GM18502 (cell line): Measurements from ENCODE around the gene BIN1.

Experiments
- ATAC-seq: cut with Tn5 transposase; IDR thresholded peaks from one replicate; pipeline ENCODE4 v1.9.1; 2021; ENCODE audit warnings: mild to moderate bottlenecking; ENCODE audit not compliant: unreplicated experiment, poor library complexity

Gene BIN1, protein sequence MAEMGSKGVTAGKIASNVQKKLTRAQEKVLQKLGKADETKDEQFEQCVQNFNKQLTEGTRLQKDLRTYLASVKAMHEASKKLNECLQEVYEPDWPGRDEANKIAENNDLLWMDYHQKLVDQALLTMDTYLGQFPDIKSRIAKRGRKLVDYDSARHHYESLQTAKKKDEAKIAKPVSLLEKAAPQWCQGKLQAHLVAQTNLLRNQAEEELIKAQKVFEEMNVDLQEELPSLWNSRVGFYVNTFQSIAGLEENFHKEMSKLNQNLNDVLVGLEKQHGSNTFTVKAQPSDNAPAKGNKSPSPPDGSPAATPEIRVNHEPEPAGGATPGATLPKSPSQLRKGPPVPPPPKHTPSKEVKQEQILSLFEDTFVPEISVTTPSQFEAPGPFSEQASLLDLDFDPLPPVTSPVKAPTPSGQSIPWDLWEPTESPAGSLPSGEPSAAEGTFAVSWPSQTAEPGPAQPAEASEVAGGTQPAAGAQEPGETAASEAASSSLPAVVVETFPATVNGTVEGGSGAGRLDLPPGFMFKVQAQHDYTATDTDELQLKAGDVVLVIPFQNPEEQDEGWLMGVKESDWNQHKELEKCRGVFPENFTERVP

DNA sequence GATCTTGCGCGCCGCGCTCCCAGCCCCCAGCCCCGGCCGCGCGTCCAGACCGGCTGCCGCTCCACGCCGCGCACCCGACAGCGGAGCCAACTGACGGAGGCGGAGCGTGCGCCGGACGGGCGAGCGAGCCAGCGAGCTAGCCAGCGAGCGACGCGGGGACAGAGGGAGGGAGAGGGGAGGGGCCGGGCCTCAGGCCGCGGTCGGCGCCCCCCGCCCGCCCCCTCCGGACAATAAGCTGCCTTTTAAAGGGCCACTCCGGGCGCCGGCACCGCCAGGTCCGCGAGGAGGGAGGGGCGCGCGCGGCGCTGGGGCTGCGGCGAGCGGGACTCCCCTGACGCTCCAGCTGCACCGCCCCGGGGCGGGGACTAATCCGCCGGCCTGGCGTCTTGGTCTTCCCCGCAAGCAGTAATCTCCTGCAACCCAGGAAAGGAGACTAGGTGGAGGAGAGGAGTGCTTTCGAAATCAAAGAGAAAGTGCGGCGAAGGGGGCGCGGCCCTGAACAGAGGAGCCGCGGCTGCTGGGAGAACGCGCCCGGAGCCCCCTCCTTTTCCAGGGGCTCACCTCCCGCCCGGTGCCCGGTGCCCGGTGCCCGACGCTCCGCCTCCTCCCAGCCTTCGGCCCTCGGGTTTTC, at the start of gene BIN1:
Gene BIN1, minus strand, starts transcription at position 164 of the 631 bp plus-strand sequence. CDS start 211 bp downstream, outside the sequence.
- ATAC-seq, result peak; percentile 91

- ATAC-seq, result no peak
Observed at GRCh38 chr2:127155947-127156346, 49.0 kb upstream of the BIN1 start.

DNA sequence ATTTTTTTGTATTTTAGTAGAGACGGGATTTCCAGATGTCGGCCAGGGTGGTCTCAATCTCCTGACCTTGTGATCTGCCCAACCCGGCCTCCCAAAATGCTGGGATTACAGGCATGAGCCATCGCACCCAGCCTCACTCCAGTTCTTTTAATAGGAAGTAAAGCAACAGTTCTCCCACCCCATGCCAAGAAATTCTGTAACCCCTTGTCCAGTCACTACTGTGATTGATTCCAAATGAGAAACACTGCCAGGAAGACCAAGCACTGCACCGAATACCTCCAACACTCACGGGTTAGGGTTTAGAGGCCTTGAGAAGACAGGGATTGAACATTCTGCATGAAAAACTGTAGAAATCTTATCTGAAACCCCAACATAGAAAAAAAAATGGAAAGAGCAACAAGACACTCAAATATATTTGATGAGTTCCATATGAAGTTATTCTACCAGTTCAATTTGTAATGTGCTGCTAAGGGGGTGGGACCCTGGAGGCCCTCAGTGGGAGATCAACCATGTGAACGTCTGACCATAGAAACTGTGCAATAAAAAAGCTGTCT, 48.2 kb upstream of the BIN1 start:
- no peak for ATAC-seq

GRCh38 chr2:127154396-127154795, 47.4 kb upstream of the BIN1 start:
- ATAC-seq, result no peak

- ATAC-seq, result no peak
Observed at GRCh38 chr2:127153691-127154158, 46.8 kb upstream of the BIN1 start.

DNA sequence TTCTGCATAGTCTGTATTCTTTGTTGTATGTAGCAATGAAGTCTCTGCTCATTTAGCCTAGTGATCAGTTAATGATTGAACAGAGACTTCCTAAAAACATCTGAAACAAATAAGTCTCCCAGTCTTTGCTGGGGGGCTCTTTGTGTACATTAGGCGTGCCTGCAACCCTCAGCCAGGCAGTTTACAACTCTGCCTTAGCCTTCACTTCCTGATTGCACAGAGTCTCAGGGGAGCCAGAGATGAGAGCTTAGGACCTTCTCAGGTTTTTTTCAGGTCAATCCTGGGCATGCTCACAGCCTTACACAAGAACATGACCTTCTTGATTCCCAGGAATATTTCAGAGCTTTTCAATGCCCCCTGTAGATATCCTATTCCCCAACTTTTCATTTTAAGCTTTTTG, 44.0 kb upstream of the BIN1 start:
- no peak for ATAC-seq

DNA sequence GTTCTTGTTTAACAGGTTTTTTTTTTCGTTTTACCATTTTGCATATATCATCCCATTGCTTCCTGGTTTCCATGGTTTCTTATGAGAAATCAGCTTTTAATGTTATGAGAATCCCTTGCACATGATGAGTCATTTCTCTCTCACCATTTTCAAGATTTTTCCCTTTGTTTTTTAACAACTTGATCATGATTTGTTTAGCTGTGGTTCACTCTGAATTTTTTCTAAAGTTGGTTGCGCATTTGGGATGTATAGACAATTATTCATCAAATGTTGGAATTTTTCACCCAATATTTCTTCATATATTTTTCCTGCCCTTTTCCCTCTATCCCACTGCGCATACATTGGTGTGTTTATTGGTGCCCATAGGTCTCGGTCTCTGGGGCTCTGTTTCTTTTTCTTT, 42.4 kb upstream of the BIN1 start:
- ATAC-seq, result no peak

GRCh38 chr2:127146820-127147502, 40.0 kb upstream of the BIN1 start:
- no peak for ATAC-seq

- no peak for ATAC-seq
Observed at GRCh38 chr2:127146071-127146725, 39.2 kb upstream of the BIN1 start.

DNA sequence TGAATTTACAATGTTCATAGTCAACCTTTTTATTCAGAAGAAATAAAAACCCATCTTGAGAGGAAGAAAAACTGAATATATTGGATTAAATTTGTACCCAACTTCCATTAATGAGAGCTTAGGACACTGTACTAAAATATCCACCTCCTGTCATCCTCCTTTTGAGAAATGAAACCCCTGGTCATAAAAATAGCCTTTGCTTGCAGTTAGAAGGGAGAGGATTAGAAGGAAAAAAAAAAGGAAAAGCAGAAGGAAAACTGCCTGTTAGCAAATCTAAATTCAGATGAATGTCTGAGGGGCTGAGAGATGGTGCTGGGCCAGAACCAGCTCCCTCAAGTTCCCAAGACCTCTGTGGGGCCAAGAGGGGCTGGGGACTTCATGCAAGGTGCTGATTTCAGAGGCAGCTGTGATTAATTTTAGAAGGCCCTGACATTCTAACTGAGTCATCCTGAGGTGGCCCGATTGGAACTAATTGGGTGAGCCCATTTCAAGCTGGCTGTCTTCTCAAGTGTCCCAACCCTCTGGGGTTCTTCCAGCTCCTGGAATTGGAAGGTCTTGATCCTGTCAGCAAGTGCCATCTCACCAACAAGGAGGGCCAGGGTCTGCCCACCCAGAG, 38.4 kb upstream of the BIN1 start:
- ATAC-seq, result no peak

DNA sequence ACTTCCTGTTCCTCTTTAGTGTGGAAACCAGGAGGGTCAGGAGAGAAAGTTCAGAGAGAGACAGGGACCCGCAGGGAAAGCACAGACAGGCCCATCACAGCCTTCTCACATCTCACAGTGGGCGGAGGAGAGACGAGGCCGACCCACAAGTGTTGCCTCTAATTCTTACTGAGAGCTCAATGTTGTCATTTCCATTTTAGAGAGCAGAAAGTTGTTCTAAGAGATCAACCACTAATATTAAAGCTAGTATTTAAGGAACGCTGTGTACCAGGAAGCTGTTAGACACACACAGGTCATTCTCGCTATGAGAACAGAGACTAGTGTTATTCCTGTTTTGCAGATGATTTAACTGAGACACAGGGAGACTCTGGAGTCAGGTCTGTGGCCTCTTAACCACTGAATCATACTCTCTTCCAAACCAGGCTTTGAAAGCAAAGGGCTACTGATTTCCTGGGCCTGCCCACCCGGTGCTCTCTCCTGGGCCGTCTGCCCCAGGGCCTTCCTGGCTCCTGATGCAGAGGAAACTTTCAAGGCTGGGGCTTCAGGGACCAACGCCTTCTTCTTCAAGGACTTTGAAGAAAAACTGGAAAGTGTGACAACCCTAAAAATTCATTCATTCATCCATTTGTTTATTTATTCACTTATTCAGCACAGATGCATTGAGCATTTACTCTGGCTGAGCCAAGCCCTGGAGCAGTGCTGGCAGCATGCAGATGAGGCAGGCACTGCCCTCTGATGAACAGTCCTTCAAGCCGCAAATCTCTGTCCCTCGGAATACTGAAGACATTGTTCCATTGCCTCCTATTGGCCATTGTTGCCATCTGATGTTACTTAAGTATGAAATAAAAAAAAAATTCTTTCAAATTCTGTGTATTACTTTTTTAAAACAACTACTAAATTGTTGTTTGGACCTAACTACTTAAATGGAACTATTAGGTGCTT, 37.2 kb upstream of the BIN1 start:
- no peak for ATAC-seq

DNA sequence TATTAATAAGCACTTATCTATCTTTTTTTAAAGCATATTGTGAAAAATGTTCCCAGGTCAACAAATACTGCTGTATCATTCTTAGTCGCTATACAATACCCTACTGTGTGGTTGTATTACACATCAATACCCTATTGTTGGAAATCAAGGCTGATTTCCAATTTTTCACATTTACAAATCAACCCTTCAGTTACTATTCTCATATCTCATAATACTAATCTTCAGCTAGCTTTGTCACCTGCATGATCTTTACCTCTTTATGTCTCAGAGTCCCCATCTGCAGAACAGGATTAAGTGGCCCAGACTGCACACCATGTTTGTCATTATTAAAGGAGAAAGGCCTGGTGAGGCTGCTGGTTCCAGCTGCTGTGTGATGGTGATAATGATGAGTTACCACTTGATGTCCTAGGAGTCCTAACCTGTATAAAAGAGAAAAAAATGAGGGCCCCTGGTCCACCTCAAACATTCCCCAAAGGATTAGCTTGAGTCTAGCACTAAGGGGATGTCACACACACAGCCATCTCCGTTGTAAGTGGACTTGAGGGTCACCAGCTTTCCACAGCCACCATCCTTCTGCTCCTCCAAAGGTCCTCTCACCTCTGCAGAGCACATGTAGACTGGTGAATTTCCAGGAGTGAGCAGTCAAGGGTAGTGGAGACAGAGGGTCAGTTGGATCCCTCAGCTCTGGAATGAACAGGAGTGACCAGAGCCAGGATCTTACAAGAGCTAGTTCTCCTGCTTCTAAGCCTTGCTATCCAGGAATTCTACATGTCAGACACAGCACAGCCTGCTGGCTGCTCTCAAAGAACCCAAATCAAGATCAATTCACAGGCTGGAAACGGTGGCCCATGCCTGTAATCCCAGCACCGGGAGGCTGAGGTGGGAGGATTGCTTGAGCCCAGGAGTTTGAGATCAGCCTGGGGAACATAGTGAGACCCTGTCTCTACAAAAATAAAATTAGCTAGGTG, 36.0 kb upstream of the BIN1 start:
- no peak for ATAC-seq

DNA sequence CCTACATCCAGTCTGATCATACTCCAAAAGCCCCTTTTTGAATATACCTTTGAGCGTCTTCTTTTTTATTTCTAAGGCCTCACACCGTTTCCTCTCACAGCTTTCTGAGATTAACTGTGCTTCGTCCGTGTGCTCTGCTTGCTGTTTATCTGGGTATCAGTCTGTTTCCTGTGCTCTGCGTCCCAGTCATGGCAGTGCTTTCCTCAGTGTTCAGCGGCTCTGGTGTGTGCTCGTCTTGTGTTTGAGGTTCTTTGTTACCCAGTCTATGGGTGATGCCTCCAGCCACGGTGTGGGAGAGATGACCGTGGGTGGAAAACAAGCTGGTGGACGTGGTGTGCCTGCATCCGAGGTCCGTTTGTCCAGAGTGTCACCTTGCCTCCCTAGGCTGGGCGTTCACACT, 33.6 kb upstream of the BIN1 start:
- no peak for ATAC-seq

DNA sequence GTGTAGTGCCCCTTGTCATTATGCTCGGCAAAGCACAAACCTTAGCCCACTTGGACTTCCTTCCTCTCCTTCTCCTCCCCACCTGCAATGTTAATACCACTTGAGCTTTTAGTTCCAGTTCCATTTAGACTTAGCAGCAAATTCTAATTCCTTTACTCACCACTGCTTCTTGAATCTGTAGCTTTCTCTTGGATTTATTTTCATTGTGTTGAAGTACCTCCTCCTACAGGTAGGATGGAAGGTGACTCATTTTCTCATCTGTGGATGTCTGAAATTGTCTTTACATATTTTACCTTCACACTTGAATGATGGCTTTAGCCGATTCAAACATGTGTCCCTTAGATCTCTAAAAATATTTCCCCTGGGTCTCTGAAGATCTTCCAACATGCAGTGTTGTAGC, 32.8 kb upstream of the BIN1 start:
- no peak for ATAC-seq

GRCh38 chr2:127138281-127138680, 31.3 kb upstream of the BIN1 start:
- no peak for ATAC-seq

DNA sequence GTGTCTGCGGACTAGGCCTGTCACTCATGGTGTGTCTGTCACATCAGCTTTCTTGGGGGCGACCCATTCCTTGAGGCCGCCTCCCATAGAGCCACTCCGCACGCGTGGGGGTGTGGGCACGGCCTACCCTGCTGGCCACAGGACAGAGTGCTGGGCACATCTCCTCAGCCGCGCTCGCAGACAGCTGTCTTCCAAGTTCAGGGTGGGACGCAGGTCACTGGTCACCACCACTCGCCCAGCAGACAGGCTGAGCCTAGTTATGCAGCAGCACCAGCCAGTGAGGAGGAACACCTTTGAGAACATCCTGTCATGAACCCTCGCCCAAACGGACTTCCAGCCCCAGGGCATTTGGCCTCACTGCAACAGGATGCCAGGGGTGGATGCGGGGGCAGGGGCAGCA, 30.8 kb upstream of the BIN1 start:
- ATAC-seq, result no peak

GRCh38 chr2:127137225-127137624, 30.3 kb upstream of the BIN1 start:
- ATAC-seq, result no peak
